ENCODE measurements around the gene STX16. TPM values are rescaled to one million over a fixed set of nuclear protein-coding genes. Genes with fewer than 3 reads are reported as not detected.

Gene STX16
- total RNA-seq, 2 donors from 2014 or later = 91.6 to 114 TPM

DNA sequence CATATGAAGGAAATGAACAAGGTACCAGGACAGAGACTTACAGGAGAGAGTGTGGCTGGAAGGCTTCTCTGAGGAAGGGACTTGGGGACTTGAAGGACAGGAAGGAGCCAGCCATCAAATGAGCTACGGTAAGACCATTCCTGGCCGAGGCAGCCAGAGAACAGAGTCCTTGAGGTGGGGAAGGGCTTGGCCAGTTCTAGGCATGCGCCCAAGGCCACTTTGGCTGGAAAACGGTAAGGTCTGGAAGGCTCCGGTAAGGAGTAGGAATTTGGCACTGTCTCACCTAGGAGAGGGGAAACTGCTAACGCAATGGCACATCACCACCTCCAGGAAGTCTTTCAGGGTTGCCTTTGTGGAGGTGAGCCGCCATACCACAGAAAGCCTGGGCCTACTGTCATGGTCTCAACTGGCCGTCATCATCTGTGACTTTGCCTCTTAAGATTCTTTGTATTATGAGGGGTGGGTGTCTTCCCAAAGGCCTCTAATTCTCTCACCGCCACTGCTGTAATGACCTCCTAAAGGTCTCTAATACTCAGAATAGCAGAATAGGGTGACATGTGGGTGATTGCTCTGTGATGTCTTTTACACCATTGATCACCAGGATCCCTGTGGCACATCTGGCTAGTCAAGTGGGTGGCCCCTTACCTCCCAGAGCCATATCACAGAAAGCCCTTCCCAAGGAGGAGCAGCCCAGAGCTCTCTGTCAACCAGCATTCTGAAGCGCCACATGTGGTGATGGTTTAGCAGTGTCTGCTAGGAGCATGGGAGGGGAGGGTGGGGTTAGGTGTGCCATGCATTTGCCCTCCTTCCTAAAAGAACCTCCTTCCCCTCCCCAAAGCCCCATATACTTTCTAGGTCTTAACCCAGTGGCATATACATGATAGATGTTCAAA lies 17.7 kb upstream of the STX16 start:
- no peak for DNase-seq
- TF ChIP-seq, protein P1, sequence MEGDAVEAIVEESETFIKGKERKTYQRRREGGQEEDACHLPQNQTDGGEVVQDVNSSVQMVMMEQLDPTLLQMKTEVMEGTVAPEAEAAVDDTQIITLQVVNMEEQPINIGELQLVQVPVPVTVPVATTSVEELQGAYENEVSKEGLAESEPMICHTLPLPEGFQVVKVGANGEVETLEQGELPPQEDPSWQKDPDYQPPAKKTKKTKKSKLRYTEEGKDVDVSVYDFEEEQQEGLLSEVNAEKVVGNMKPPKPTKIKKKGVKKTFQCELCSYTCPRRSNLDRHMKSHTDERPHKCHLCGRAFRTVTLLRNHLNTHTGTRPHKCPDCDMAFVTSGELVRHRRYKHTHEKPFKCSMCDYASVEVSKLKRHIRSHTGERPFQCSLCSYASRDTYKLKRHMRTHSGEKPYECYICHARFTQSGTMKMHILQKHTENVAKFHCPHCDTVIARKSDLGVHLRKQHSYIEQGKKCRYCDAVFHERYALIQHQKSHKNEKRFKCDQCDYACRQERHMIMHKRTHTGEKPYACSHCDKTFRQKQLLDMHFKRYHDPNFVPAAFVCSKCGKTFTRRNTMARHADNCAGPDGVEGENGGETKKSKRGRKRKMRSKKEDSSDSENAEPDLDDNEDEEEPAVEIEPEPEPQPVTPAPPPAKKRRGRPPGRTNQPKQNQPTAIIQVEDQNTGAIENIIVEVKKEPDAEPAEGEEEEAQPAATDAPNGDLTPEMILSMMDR (conservative IDR thresholded peaks at IDR 0.05) = no peak
- Mint-ChIP-seq H3K4me1 (no peaks in the 10 kb centered on the region), H3K4me3 (no peak overlapping the region), H3K27ac (no peak overlapping the region), H3K36me3 (ENCODE audit: low read depth) (no peaks in the 10 kb centered on the region), H3K27me3 (ENCODE audit: insufficient read depth) (peaks cover 9% of the 10 kb centered on the region), H3K9me3 (no peaks in the 10 kb centered on the region)
- no peaks in the 10 kb centered on the region for H3K4me1 ChIP-seq (ENCODE audit: control insufficient read depth, insufficient read depth, low read length)
- H3K36me3 ChIP-seq (ENCODE audit: control insufficient read depth, insufficient read depth, low read length) = no peaks in the 10 kb centered on the region
- H3K27ac ChIP-seq (ENCODE audit: low read depth, low read length) = no peak overlapping the region
- no peaks in the 10 kb centered on the region for H3K27me3 ChIP-seq (ENCODE audit: control insufficient read depth, insufficient read depth, low read length, poor library complexity, severe bottlenecking)
- H3K4me3 ChIP-seq (ENCODE audit: low read length) = no peak overlapping the region
- no peak overlapping the region for H3K9ac ChIP-seq (ENCODE audit: extremely low read depth, low read length, poor library complexity, severe bottlenecking)
- H3K9me3 ChIP-seq (ENCODE audit: control insufficient read depth, low read length) = no peaks in the 10 kb centered on the region
- WGBS, 2 experiments (ENCODE audit: insufficient coverage in 1 of 2, insufficient read length in 1 of 2) = 94% methylated on average over 10 of the region's 10 CpGs; no CpG with 5 or more reads in 1 of the 2 experiments

DNA sequence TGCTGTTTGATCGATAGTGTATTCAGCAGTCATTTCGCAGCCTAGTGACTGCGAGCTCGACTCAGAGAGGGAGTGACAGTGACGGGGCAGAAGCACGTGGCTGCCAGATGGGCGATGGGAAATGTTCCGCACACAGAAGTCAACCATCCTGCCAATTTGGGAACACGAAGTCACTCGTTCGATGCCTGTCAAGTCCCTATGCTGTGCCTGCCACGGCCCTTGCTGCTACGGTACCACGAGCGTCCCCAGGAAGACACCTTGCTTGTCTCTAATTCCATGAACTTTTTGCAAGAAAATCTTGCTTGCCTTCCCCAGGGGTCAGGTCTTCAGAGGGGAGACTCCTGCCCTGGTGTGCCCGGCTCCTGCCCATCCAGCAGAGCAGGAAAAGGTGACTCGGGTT lies 17.0 kb upstream of the STX16 start:
- H3K9me3 ChIP-seq (ENCODE audit: control insufficient read depth, low read length) = no peaks in the 10 kb centered on the region
- WGBS, 2 experiments (ENCODE audit: insufficient coverage in 1 of 2, insufficient read length in 1 of 2) = 93% methylated on average over 17 of the region's 17 CpGs
- H3K36me3 ChIP-seq (ENCODE audit: control insufficient read depth, insufficient read depth, low read length) = no peaks in the 10 kb centered on the region
- no peaks in the 10 kb centered on the region for H3K4me1 ChIP-seq (ENCODE audit: control insufficient read depth, insufficient read depth, low read length)
- no peak overlapping the region for H3K4me3 ChIP-seq (ENCODE audit: low read length)
- no peak overlapping the region for H3K27ac ChIP-seq (ENCODE audit: low read depth, low read length)
- no peaks in the 10 kb centered on the region for H3K36me3 Mint-ChIP-seq (ENCODE audit: low read depth)
- H3K9ac ChIP-seq (ENCODE audit: extremely low read depth, low read length, poor library complexity, severe bottlenecking) = no peak overlapping the region
- H3K4me1 Mint-ChIP-seq = no peaks in the 10 kb centered on the region
- H3K4me3 Mint-ChIP-seq = no peak overlapping the region
- peaks cover 12% of the 10 kb centered on the region for H3K27me3 Mint-ChIP-seq (ENCODE audit: insufficient read depth)
- H3K27me3 ChIP-seq (ENCODE audit: control insufficient read depth, insufficient read depth, low read length, poor library complexity, severe bottlenecking) = no peaks in the 10 kb centered on the region
- TF ChIP-seq, protein P1 (conservative IDR thresholded peaks at IDR 0.05) = no peak
- H3K9me3 Mint-ChIP-seq = no peaks in the 10 kb centered on the region
- no peak for DNase-seq
- no peak overlapping the region for H3K27ac Mint-ChIP-seq

DNA sequence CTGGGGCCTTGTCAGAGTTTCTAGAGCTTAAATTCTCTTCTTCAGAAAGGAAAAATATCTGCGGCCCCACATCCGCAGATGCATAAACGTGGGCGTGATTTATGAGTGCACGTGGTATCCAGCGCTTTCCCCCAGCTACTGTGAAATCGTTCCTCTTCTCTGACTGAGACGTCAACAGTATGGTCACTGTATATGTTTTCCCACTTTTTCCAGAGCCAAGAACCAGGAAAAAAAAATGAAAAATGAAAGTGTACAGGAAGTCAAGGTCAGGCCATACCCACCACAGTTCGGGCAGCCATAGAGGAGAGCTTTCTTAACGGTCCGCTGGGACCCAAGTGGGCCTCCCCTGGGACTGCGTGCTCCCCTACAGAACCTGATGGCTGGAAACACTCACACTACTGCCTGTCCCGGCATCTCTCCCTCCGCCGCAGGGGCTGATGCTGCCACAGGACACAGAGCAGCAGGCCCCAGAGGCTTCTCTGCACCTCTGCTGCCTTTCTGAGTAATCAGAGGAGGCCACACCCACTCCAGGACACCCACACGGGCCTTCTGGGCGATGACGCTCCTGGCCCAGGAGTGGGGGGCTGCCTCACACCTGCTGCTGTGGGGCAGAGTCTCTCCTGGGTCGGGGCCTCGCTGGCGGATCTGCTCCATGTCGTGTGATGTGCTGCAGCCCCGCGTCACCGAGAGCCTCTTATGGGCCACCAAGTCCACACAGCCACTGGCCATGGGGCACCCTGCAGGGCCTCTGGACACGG lies 16.4 kb upstream of the STX16 start:
- Histone ChIP-seq H3K27me3 (ENCODE audit: control insufficient read depth, insufficient read depth, low read length, poor library complexity, severe bottlenecking) (no peaks in the 10 kb centered on the region), H3K4me1 (ENCODE audit: control insufficient read depth, insufficient read depth, low read length) (no peaks in the 10 kb centered on the region), H3K9me3 (ENCODE audit: control insufficient read depth, low read length) (no peaks in the 10 kb centered on the region), H3K36me3 (ENCODE audit: control insufficient read depth, insufficient read depth, low read length) (no peaks in the 10 kb centered on the region), H3K9ac (ENCODE audit: extremely low read depth, low read length, poor library complexity, severe bottlenecking) (no peak overlapping the region), H3K4me3 (ENCODE audit: low read length) (no peak overlapping the region), H3K27ac (ENCODE audit: low read depth, low read length) (no peak overlapping the region)
- Mint-ChIP-seq H3K36me3 (ENCODE audit: low read depth) (no peaks in the 10 kb centered on the region), H3K27ac (no peak overlapping the region), H3K27me3 (ENCODE audit: insufficient read depth) (peaks cover 13% of the 10 kb centered on the region), H3K9me3 (no peaks in the 10 kb centered on the region), H3K4me1 (no peaks in the 10 kb centered on the region), H3K4me3 (no peak overlapping the region)
- no peak for DNase-seq
- WGBS, 2 experiments (ENCODE audit: insufficient coverage in 1 of 2, insufficient read length in 1 of 2) = 88 to 92% methylated on average over 21 to 26 of the region's 26 CpGs
- TF ChIP-seq, protein P1 (conservative IDR thresholded peaks at IDR 0.05) = no peak
